A673 (cell line): ENCODE measurements around the gene PWWP2B. TPM values are rescaled to one million over a fixed set of nuclear protein-coding genes. Genes with fewer than 3 reads are reported as not detected.

Experiments used
- BruUV-seq: library from RNA; stranded (reverse); fragments of 400-500 nt; replicated peaks from 2 replicates; lab custom pipeline; 2021; lab: Mats Ljungman, UMichigan
- CTCF ChIA-PET: fragments of 300-600 bp; sonication (Branson Sonifier 250); formaldehyde crosslinking; loops from one replicate; lab custom pipeline; 2022; ENCODE audit warnings: antibody characterized with exemption; lab: Charles Lee
- POLR2A ChIA-PET: fragments of 300-600 bp; sonication (Branson Sonifier 250); formaldehyde crosslinking; loops from one replicate; lab custom pipeline; 2022; ENCODE audit warnings: antibody characterized with exemption; ENCODE audit not compliant: low non-redundant PET; lab: Charles Lee
- DNase-seq: peaks from one replicate; pipeline ENCODE4 v3.0.0-alpha.2; 2015; ENCODE audit warnings: low spot score
- H3K27ac ChIP-seq: fragments of 200-600 bp; sonication (generic); 2 replicates; pipeline ENCODE4 v1.5.1; 2016; ENCODE audit warnings: mixed run types, low read depth, mild to moderate bottlenecking, mixed read lengths, antibody characterized with exemption, low read length; ENCODE audit not compliant: poor library complexity, severe bottlenecking
- H3K27me3 ChIP-seq: fragments of 200-600 bp; sonication (generic); replicated peaks from 2 replicates; pipeline ENCODE4 v1.6.1; 2017; ENCODE audit warnings: mixed run types, low read depth, mild to moderate bottlenecking, mixed read lengths, antibody characterized with exemption, low read length; ENCODE audit not compliant: insufficient read depth, poor library complexity
- H3K36me3 ChIP-seq: fragments of 200-600 bp; sonication (generic); 2 replicates; pipeline ENCODE4 v1.6.1; 2016; ENCODE audit warnings: mixed run types, mild to moderate bottlenecking, mixed read lengths, antibody characterized with exemption, low read length; ENCODE audit not compliant: insufficient read depth, poor library complexity, severe bottlenecking
- H3K4me1 ChIP-seq: fragments of 200-600 bp; sonication (generic); 2 replicates; pipeline ENCODE4 v1.6.1; 2017; ENCODE audit warnings: mixed run types, mild to moderate bottlenecking, mixed read lengths, antibody characterized with exemption, low read length; ENCODE audit not compliant: insufficient read depth, poor library complexity, severe bottlenecking
- H3K4me3 ChIP-seq: fragments of 200-600 bp; sonication (generic); 2 replicates; pipeline ENCODE4 v1.5.1; 2016; ENCODE audit warnings: low read depth, mixed run types, mild to moderate bottlenecking, mixed read lengths, low read length; ENCODE audit not compliant: poor library complexity, severe bottlenecking
- H3K9me3 ChIP-seq: fragments of 200-600 bp; sonication (generic); 2 replicates; pipeline ENCODE4 v1.6.1; 2016; ENCODE audit warnings: mixed run types, low read depth, mild to moderate bottlenecking, mixed read lengths, antibody characterized with exemption, low read length; ENCODE audit not compliant: poor library complexity, severe bottlenecking
- CTCF ChIP-seq: fragments of 300-800, 200-600 bp; sonication (generic); conservative IDR thresholded peaks from 2 replicates; pipeline ENCODE4 v1.5.1; 2017; ENCODE audit warnings: low read depth, mild to moderate bottlenecking, antibody characterized with exemption, low read length, moderate library complexity, mixed read lengths
- EZH2 ChIP-seq: fragments of 200-600 bp; sonication (generic); IDR thresholded peaks from 2 replicates; pipeline ENCODE4 v1.6.1; 2017; ENCODE audit warnings: borderline replicate concordance, low read depth, mild to moderate bottlenecking, mixed read lengths, antibody characterized with exemption, low read length; ENCODE audit not compliant: poor library complexity, severe bottlenecking
- intact Hi-C: fragments of 100-400 bp; cut with micrococcal nuclease; formaldehyde crosslinking; loops from one replicate; pipeline ENCODE4 v1.10.0; 2022; ENCODE audit not compliant: unreplicated experiment
- total RNA-seq: library from RNA; stranded (reverse); gene quantifications from 2 replicates; pipeline ENCODE4 v1.2.3, GENCODE V29; 2021

The PWWP2B gene
- total RNA-seq, 1 experiment from 2014 or later = 18.6 TPM

GRCh38 chr10:132396494-132397035, 435 bp upstream of the PWWP2B start:
- CTCF ChIA-PET = no interaction called here
- POLR2A ChIA-PET = no interaction called here
- TF ChIP-seq CTCF (no peak), EZH2 (no peak)
- Histone ChIP-seq H3K4me1 (peaks cover 17% of the 10 kb centered on the region), H3K4me3 (peak overlapping the region; percentile 69), H3K36me3 (no peaks in the 10 kb centered on the region), H3K27me3 (no peaks in the 10 kb centered on the region), H3K9me3 (no peaks in the 10 kb centered on the region), H3K27ac (peak overlapping the region; percentile 47)
- BruUV-seq = no TSS peak
- intact Hi-C loops = no loop called here
- peak; percentile 73 for DNase-seq

- H3K27ac ChIP-seq = peak overlapping the region; percentile 76
- H3K9me3 ChIP-seq = no peaks in the 10 kb centered on the region
- peaks cover 17% of the 10 kb centered on the region for H3K4me1 ChIP-seq
- no peaks in the 10 kb centered on the region for H3K36me3 ChIP-seq
- no peaks in the 10 kb centered on the region for H3K27me3 ChIP-seq
- H3K4me3 ChIP-seq = peak overlapping the region; percentile 69
- ChIA-PET POLR2A (no interaction called here), CTCF (no interaction called here)
- TSS peak; percentile 29 for BruUV-seq
- TF ChIP-seq EZH2 (no peak), CTCF (no peak)
- intact Hi-C loops = loop anchor here (2.0 kb wide), 1 partner anchor 47 kb away; no protein-coding TSS in a partner anchor
- peak; percentile 49 for DNase-seq
These were observed 918 bp downstream of the PWWP2B start for GRCh38 chr10:132397671-132398565.

- BruUV-seq = no TSS peak
- CTCF ChIA-PET = no interaction called here
- peak overlapping the region; percentile 69 for H3K4me3 ChIP-seq
- intact Hi-C loops = loop anchor here (2.0 kb wide), 1 partner anchor 46 kb away; no protein-coding TSS in a partner anchor
- no peak for DNase-seq
- H3K36me3 ChIP-seq = no peaks in the 10 kb centered on the region
- H3K9me3 ChIP-seq = no peaks in the 10 kb centered on the region
- POLR2A ChIA-PET = no interaction called here
- TF ChIP-seq EZH2 = no peak
- TF ChIP-seq CTCF = no peak
- H3K27me3 ChIP-seq = no peaks in the 10 kb centered on the region
- H3K27ac ChIP-seq = no peak overlapping the region
- peaks cover 17% of the 10 kb centered on the region for H3K4me1 ChIP-seq
These were observed 1.6 kb downstream of the PWWP2B start for GRCh38 chr10:132398566-132398991.
